K562 (cell line): ENCODE results near the gene MYH9. TPM values are rescaled to one million over a fixed set of nuclear protein-coding genes. Genes with fewer than 3 reads are reported as not detected.

Source experiments
- ARID3A ChIP-seq: IDR thresholded peaks from 2 replicates; pipeline ENCODE4 v1.6.1; 2012; ENCODE audit warnings: low read depth, low read length, improper control_type of control experiment, borderline replicate concordance
- ATF7 ChIP-seq: fragments of 450-650 bp; IDR thresholded peaks from 2 replicates; pipeline ENCODE4 v1.7.1; 2014; ENCODE audit warnings: mild to moderate bottlenecking, moderate library complexity
- CCAR2 ChIP-seq: fragments of 200-400 bp; formaldehyde crosslinking; IDR thresholded peaks from 2 replicates; pipeline ENCODE4 v1.6.1; 2017; ENCODE audit warnings: mild to moderate bottlenecking, low read depth, low read length
- CGGBP1 ChIP-seq: fragments of 250-450 bp; sonication (Bioruptor Pico); IDR thresholded peaks from 2 replicates; pipeline ENCODE4 v1.9.0; 2021; ENCODE audit warnings: mild to moderate bottlenecking
- CREM ChIP-seq: IDR thresholded peaks from 2 replicates; pipeline ENCODE4 v1.6.1; 2014; ENCODE audit warnings: antibody characterized with exemption, low read depth
- CXXC5 ChIP-seq: fragments of 250-450 bp; sonication (Bioruptor Pico); IDR thresholded peaks from 2 replicates; pipeline ENCODE4 v1.8.0; 2022; ENCODE audit warnings: inconsistent platforms, mild to moderate bottlenecking, moderate library complexity
- DLX4 ChIP-seq: fragments of 250-450 bp; sonication (Bioruptor Pico); IDR thresholded peaks from 2 replicates; pipeline ENCODE4 v1.6.1; 2021; ENCODE audit warnings: mild to moderate bottlenecking
- DPF2 ChIP-seq: fragments of 450-650 bp; IDR thresholded peaks from 2 replicates; pipeline ENCODE4 v1.6.1; 2016
- FUS ChIP-seq: fragments of 200-400 bp; formaldehyde crosslinking; optimal IDR thresholded peaks from 2 replicates; pipeline ENCODE3; 2017; ENCODE audit warnings: low read depth, low read length
- HDAC2 ChIP-seq: fragments of 450-650 bp; IDR thresholded peaks from 2 replicates; pipeline ENCODE4 v1.6.1; 2016; ENCODE audit warnings: mild to moderate bottlenecking
- KDM1A ChIP-seq, 2 experiments: fragments of 450-650 bp; IDR thresholded peaks; 2 replicates each; pipeline ENCODE4 v1.6.1; 2016; ENCODE audit warnings: mild to moderate bottlenecking in 2 of 2
- MYC ChIP-seq, 2 experiments: fragments of 250-450 bp in 1 of 2; sonication (Bioruptor Pico) in 1 of 2; IDR thresholded peaks; 2 replicates each; pipeline versions ENCODE4 v1.5.1 to v1.6.1; 2012 to 2021; ENCODE audit warnings: low read depth in 2 of 2, borderline replicate concordance in 1 of 2, improper control_type of control experiment in 1 of 2, low read length in 1 of 2, mild to moderate bottlenecking in 1 of 2, moderate library complexity in 1 of 2
- NCOR1 ChIP-seq: fragments of 450-650 bp; IDR thresholded peaks from 2 replicates; pipeline ENCODE4 v1.6.1; 2016; ENCODE audit warnings: mild to moderate bottlenecking, moderate library complexity
- NFATC3 ChIP-seq: fragments of 450-650 bp; IDR thresholded peaks from 2 replicates; pipeline ENCODE4 v1.6.1; 2017; ENCODE audit warnings: mild to moderate bottlenecking
- POLR3A ChIP-seq: IDR thresholded peaks from 2 replicates; pipeline ENCODE4 v1.6.1; 2011; ENCODE audit warnings: borderline replicate concordance, mild to moderate bottlenecking, moderate library complexity; ENCODE audit not compliant: insufficient read length, insufficient read depth; ENCODE audit errors: extremely low read depth
- SMC3 ChIP-seq: conservative IDR thresholded peaks from 2 replicates; pipeline ENCODE4 v1.6.1; 2011; ENCODE audit warnings: low read depth, low read length, improper control_type of control experiment; ENCODE audit not compliant: insufficient read depth
- TBL1XR1 ChIP-seq, 2 experiments: IDR thresholded peaks; 2 replicates each; pipeline ENCODE4 v1.6.1; 2012; ENCODE audit warnings: improper control_type of control experiment in 2 of 2, low read length in 2 of 2, mild to moderate bottlenecking in 1 of 2
- ZBTB34 ChIP-seq: fragments of 250-450 bp; sonication (Bioruptor Pico); IDR thresholded peaks from 2 replicates; pipeline ENCODE4 v1.8.0; 2021; ENCODE audit warnings: mild to moderate bottlenecking, moderate library complexity
- ZBTB7A ChIP-seq: IDR thresholded peaks from 2 replicates; pipeline ENCODE4 v1.6.1; 2011; ENCODE audit warnings: low read depth, mild to moderate bottlenecking, low read length, moderate library complexity, borderline replicate concordance; ENCODE audit not compliant: control insufficient read depth
- ZMIZ1 ChIP-seq, 2 experiments: fragments of 150-350 bp in 1 of 2; IDR thresholded peaks; 2 replicates each; pipeline ENCODE4 v1.6.1; 2012 to 2016; ENCODE audit warnings: low read depth in 2 of 2, low read length in 2 of 2, mild to moderate bottlenecking in 1 of 2, moderate library complexity in 1 of 2
- ZNF507 ChIP-seq: conservative IDR thresholded peaks from 2 replicates; pipeline ENCODE4 v1.6.1; 2017; ENCODE audit warnings: missing genetic modification characterization, missing compliant biosample characterization
- polyA plus RNA-seq, 8 experiments: library from polyadenylated mRNA; depleted of rRNA in 4 of 8; stranded (reverse) in 5 of 8; unstranded in 3 of 8; fragments of >200 nt; fragmentation: Nextera tagmentation in 2 of 8; fragmentation: Illumina TruSeq in 1 of 8; extraction: Ambion mirVana in 2 of 8; extraction: Trizol in 1 of 8; gene quantifications; 2 replicates each; pipeline versions ENCODE4 v1.2.1 to v1.2.3, GENCODE V29; 2011 to 2014; ENCODE audit warnings: inconsistent platforms in 1 of 8, missing spikeins in 1 of 8
- total RNA-seq, 7 experiments: library from RNA; depleted of rRNA in 6 of 7; stranded (reverse); fragments of >200 nt in 6 of 7; fragmentation: Illumina TruSeq in 2 of 7; extraction: Trizol in 2 of 7; gene quantifications; 2 replicates each; pipeline versions ENCODE4 v1.2.1 to v1.2.3, GENCODE V29; 2011 to 2021; ENCODE audit warnings: low replicate concordance in 1 of 7

MYH9 gene
- total and polyA plus RNA-seq, 9 of the 15 experiments (the other 6 are each of a cell fraction or from before 2014, with no cell fraction given), result 0.71 to 111 (median 24.6) TPM

- TF ChIP-seq ZMIZ1 (IDR thresholded peaks at IDR 0.05; ENCODE audit: low read depth in 2 of 2, low read length in 2 of 2) (peak in 1 of 2 experiments; percentile 97; a peak in 2 of 4 replicates), DPF2 (peak; percentile 96), CGGBP1 (CRISPR knock-in tag) (no peak), ZNF507 (tag) (no peak), NFATC3 (0 out of 2 replicates have a peak, but pooled peaks have one; percentile 33), HDAC2 (peak; percentile 87), KDM1A (IDR thresholded peaks at IDR 0.05) (peak; percentile 94 to 96), CREM (peak; percentile 69), POLR3A (no peak), MYC (IDR thresholded peaks at IDR 0.05; ENCODE audit: low read depth, low read length) (0 out of 2 replicates have a peak, but pooled peaks have one; percentile 31), MYC (CRISPR knock-in tag; IDR thresholded peaks at IDR 0.05; ENCODE audit: borderline replicate concordance, low read depth) (no peak), ATF7 (peak; percentile 66), SMC3 (0 out of 2 replicates have a peak, but pooled peaks have one; percentile 8), FUS (no peak), NCOR1 (peak; percentile 100), ZBTB34 (CRISPR knock-in tag) (peak; percentile 87), CXXC5 (CRISPR knock-in tag) (peak; percentile 71), TBL1XR1 (IDR thresholded peaks at IDR 0.05; ENCODE audit: low read length in 2 of 2) (peak; percentile 92 to 99; a peak in 3 of 4 replicates), ARID3A (peak; percentile 76; the same call in 1 of the 2 replicates), ZBTB7A (0 out of 2 replicates have a peak, but pooled peaks have one; percentile 27), CCAR2 (no peak), DLX4 (CRISPR knock-in tag) (no peak)
Measured at GRCh38 chr22:36368359-36368983, 19.3 kb downstream of the MYH9 start (continued).
